SIG-M5 treated with dmso at 0.1 percent for 504 hours (cell line): Measurements from ENCODE around the gene KRTAP9-1.
"Not testable (repeated sequence)": the region's sequence is repeated elsewhere in the genome, so short reads cannot be mapped to it uniquely, and the experiment has no call there.

Experiments
- DNase-seq: peaks from one replicate; lab custom pipeline; 2025; ENCODE audit not compliant: unreplicated experiment; lab: John Stamatoyannopoulos, UW

KRTAP9-1 gene

GRCh38 chr17:41178843-41179616 is 10.7 kb upstream of the KRTAP9-1 start:
- no peak for DNase-seq

- DNase-seq, result no peak
Measured at GRCh38 chr17:41184480-41184961, 5.2 kb upstream of the KRTAP9-1 start, which contains the start of gene KRTAP4-1. Gene KRTAP4-1, minus strand, starts transcription at chr17:41184911. Its CDS starts 57 bp downstream, at chr17:41184854.

GRCh38 chr17:41185001-41185400 is 4.7 kb upstream of the KRTAP9-1 start:
- no peak for DNase-seq

- no peak for DNase-seq
Measured at GRCh38 chr17:41186872-41187271, 2.8 kb upstream of the KRTAP9-1 start.

GRCh38 chr17:41190328-41190727 is 641 bp downstream of the KRTAP9-1 start:
- no peak for DNase-seq

- DNase-seq, result no peak
Measured at GRCh38 chr17:41196068-41196467, 6.4 kb downstream of the KRTAP9-1 start.

GRCh38 chr17:41199421-41200078 is 9.9 kb downstream of the KRTAP9-1 start:
- DNase-seq, result no peak

- no peak for DNase-seq
Measured at GRCh38 chr17:41211845-41212466, 22.3 kb downstream of the KRTAP9-1 start.

GRCh38 chr17:41212524-41213169 is 23.0 kb downstream of the KRTAP9-1 start:
- no peak for DNase-seq

- DNase-seq, result no peak
Measured at GRCh38 chr17:41215681-41216080, 26.0 kb downstream of the KRTAP9-1 start.

- DNase-seq, result no peak
Measured at GRCh38 chr17:41223821-41224220, 34.1 kb downstream of the KRTAP9-1 start.

GRCh38 chr17:41226051-41226450 is 36.4 kb downstream of the KRTAP9-1 start:
- DNase-seq, result no peak

GRCh38 chr17:41226598-41227095 is 37.0 kb downstream of the KRTAP9-1 start, which contains the start of gene KRTAP9-2:
Gene KRTAP9-2, plus strand, starts transcription at chr17:41226648. Its CDS starts 7 bp downstream, at chr17:41226655.
- not testable (repeated sequence) for DNase-seq

- DNase-seq, result no peak
Measured at GRCh38 chr17:41230094-41230493, 40.4 kb downstream of the KRTAP9-1 start.

GRCh38 chr17:41231731-41232130 is 42.0 kb downstream of the KRTAP9-1 start:
- no peak for DNase-seq

GRCh38 chr17:41232399-41233105 is 42.9 kb downstream of the KRTAP9-1 start, which contains the start of gene KRTAP9-3:
Gene KRTAP9-3, plus strand, starts transcription at chr17:41232449. Its CDS starts 53 bp downstream, at chr17:41232502.
- DNase-seq, result not testable (repeated sequence)

GRCh38 chr17:41237116-41237515 is 47.4 kb downstream of the KRTAP9-1 start:
- DNase-seq, result not testable (repeated sequence)

GRCh38 chr17:41237949-41238437 is 48.3 kb downstream of the KRTAP9-1 start, which contains the start of gene KRTAP9-8:
Gene KRTAP9-8, plus strand, starts transcription at chr17:41237999. Its CDS starts 53 bp downstream, at chr17:41238052.
- not testable (repeated sequence) for DNase-seq
